Measurements from ENCODE around the gene MGMT.

- TF ChIP-seq GATA2 (CRISPR knock-in tag; IDR thresholded peaks at IDR 0.05): no peak
- no peak for TF ChIP-seq TAF1 (IDR thresholded peaks at IDR 0.05; ENCODE audit: borderline replicate concordance, low read depth, low read length)
- TF ChIP-seq NFIC (IDR thresholded peaks at IDR 0.05; ENCODE audit: borderline replicate concordance): no peak
- no peak for TF ChIP-seq CTCF (IDR thresholded peaks at IDR 0.05)
- no peak for TF ChIP-seq GABPA (IDR thresholded peaks at IDR 0.05; ENCODE audit: low read depth)
- no peak for TF ChIP-seq FOSL2 (IDR thresholded peaks at IDR 0.05; ENCODE audit: borderline replicate concordance, low read depth)
- no peak for TF ChIP-seq TEAD4 (IDR thresholded peaks at IDR 0.05; ENCODE audit: borderline replicate concordance, insufficient read depth)
- TF ChIP-seq JUND (IDR thresholded peaks at IDR 0.05): no peak
- TF ChIP-seq RFX5 (IDR thresholded peaks at IDR 0.05; ENCODE audit: low read length): no peak
- no peak for TF ChIP-seq REST (IDR thresholded peaks at IDR 0.05; ENCODE audit: low read depth, low read length)
- no peak for TF ChIP-seq FOXM1 (IDR thresholded peaks at IDR 0.05; ENCODE audit: low read depth)
- no peak for TF ChIP-seq MAX (IDR thresholded peaks at IDR 0.05; ENCODE audit: low read depth)
- no peak for TF ChIP-seq RAD21 (IDR thresholded peaks at IDR 0.05; ENCODE audit: low read length)
Observed at GRCh38 chr10:129785536-129785981, 318.5 kb downstream of the MGMT start.

Data from SK-N-SH (cell line).